ENCODE results near the gene ZSWIM6.

Gene ZSWIM6

DNA sequence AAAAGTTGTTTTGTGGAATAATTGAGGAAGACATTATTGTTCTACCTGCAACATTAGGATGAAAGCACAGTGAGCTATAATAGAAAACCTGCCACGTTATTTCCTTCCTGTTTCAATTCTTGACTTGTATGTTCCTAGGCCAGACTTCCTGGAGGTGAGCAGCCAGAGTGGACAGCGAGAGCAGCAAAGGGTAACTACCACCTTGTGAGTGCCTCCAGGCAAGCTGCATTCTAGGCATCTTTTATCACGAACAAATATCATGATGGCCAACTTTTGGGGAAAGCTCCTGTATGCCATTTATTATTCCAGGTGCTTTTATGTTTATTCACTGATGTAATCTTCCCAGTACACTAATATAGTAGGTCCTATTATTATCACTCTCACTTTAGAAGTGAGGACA lies 34.0 kb upstream of the ZSWIM6 start:
- POLR2A ChIA-PET, result no interaction called here

DNA sequence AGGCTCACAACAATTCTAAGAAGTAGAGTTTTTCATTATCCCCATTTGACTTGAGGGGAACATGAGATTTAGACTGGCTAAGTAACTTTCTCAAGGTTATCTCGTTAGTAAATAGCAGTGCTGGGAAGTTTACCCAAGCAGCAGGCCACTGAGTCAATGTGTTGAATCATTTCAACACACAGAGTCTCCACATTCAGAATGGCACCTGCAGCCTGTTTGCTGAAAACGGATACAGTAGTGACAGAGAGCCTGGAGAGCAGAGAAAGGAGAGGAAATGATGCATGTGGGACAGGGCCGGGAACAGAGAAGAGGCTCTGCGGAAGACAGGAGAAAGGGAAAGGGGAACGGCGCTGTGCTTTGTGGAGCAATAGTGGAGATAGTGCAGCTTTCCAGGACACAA lies 33.5 kb upstream of the ZSWIM6 start:
- no peak for DNase-seq (ENCODE audit: low read depth, low spot score)
- CTCF ChIA-PET, result interaction anchor here (0.8 kb wide), 1 partner anchor 12 kb away, joined by 3 read pairs; no protein-coding TSS in a partner anchor
- TF ChIP-seq, protein P1, sequence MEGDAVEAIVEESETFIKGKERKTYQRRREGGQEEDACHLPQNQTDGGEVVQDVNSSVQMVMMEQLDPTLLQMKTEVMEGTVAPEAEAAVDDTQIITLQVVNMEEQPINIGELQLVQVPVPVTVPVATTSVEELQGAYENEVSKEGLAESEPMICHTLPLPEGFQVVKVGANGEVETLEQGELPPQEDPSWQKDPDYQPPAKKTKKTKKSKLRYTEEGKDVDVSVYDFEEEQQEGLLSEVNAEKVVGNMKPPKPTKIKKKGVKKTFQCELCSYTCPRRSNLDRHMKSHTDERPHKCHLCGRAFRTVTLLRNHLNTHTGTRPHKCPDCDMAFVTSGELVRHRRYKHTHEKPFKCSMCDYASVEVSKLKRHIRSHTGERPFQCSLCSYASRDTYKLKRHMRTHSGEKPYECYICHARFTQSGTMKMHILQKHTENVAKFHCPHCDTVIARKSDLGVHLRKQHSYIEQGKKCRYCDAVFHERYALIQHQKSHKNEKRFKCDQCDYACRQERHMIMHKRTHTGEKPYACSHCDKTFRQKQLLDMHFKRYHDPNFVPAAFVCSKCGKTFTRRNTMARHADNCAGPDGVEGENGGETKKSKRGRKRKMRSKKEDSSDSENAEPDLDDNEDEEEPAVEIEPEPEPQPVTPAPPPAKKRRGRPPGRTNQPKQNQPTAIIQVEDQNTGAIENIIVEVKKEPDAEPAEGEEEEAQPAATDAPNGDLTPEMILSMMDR (IDR thresholded peaks at IDR 0.05; ENCODE audit: insufficient read depth, low read length, missing control alignments), result no peak
- POLR2A ChIA-PET, result no interaction called here
- H3K4me3 ChIP-seq (ENCODE audit: low read depth, low read length), result no peak overlapping the region

More for the DNA sequence above, 34.0 kb upstream of the ZSWIM6 start:
- CTCF ChIA-PET, result interaction anchor here (0.8 kb wide), 1 partner anchor 12 kb away, joined by 3 read pairs; no protein-coding TSS in a partner anchor
- TF ChIP-seq, protein P1 (IDR thresholded peaks at IDR 0.05; ENCODE audit: insufficient read depth, low read length, missing control alignments), result no peak
- no peak overlapping the region for H3K4me3 ChIP-seq (ENCODE audit: low read depth, low read length)
- no peak for DNase-seq (ENCODE audit: low read depth, low spot score)

DNA sequence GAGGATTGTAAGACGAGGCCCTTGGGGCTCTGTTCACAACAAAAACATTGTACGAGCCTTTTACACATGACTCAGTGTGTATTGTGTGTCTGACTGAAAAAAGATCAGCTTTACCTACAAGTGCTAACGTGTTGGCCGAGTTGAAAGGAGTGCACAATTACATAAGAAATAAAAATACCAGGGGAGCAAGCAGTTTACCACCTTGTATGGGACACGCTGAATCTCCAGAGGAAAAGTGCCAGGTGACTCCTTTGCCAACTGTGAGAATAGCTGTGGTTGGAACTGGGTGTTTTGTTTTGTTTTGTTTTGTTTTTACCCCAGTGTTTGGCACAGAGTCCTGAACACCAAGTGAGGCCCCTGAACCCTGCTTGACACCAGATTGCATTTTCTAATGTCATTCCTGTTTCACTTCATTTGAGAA lies 32.8 kb upstream of the ZSWIM6 start:
- TF ChIP-seq, protein P1 (IDR thresholded peaks at IDR 0.05; ENCODE audit: insufficient read depth, low read length, missing control alignments), result no peak
- DNase-seq (ENCODE audit: low read depth, low spot score), result no peak
- ChIA-PET POLR2A (no interaction called here), CTCF (interaction anchor here (1.3 kb wide), 1 partner anchor 8 kb away, joined by 4 read pairs; no protein-coding TSS in a partner anchor)
- H3K4me3 ChIP-seq (ENCODE audit: low read depth, low read length), result no peak overlapping the region

DNA sequence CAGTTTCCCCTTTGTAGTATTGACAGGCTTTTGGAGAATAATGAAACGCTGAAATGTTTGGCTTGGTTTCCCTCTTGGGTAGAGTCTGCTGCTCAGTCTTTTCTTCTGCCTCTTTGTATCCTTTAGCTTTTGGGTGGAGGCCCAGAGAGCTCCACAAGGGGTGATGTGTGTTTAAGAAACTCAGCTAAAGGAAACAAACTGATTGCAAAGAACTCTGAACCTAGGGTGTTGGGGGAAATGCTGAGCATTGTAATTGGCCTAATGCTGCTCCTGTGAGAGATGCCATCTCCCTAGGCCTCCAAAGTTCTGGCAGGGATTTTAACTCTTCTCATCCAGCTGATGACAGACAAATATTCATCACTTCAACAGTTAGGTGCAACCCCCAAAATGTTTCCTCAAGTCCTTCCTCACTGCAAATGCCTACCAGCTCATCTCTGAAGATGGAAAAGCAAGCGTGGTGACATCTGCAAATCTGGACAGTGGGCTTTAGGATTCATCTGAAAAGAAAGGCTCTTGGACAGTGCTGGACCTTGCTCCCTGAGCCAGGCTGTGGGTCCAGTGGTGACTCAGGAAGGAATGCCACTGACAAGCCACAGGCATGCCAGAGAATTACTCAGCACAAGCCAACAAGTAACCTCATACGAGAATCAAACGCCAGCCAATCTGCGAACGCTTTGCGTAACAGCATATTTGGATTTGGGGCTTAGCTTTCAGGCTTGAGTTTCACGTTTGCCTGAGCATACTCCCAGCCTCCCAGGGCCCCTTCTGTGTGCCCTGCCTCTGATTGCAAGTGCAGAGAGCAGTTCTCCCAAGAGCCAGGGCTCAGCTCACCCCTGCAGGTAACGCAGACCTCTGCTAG lies 30.5 kb upstream of the ZSWIM6 start:
- CTCF ChIA-PET, result interaction anchor here (1.2 to 1.5 kb wide), 2 partner anchors 26 to 342 kb away, joined by 3 read pairs; no protein-coding TSS in a partner anchor
- POLR2A ChIA-PET, result interaction anchor here (0.9 to 1.6 kb wide), 4 partner anchors 11 to 30 kb away, joined by 4 to 7 read pairs (median 6); no protein-coding TSS in a partner anchor
- H3K4me3 ChIP-seq (ENCODE audit: low read depth, low read length), result no peak overlapping the region; the same call in 1 of the 2 replicates
- DNase-seq (ENCODE audit: low read depth, low spot score), result peak; percentile 98
- TF ChIP-seq, protein P1 (IDR thresholded peaks at IDR 0.05; ENCODE audit: insufficient read depth, low read length, missing control alignments), result no peak

DNA sequence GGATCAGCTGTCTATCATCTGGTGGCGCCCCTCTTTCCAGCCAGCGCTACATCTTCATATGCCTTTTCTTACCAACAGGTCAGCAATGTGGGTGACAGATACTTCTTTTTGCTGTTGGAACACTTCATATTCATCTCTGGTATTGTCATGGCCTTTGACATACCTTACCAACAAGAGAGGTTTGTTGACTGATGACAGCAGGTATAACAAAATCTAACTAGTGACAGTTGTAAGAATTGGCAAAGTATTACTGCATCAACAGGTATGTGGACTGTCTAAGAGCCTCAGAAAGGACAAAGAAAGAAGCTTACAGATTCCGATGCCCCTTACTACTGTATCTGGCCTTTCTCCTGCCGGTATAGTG lies 29.9 kb upstream of the ZSWIM6 start:
- no peak for DNase-seq (ENCODE audit: low read depth, low spot score)
- TF ChIP-seq, protein P1 (IDR thresholded peaks at IDR 0.05; ENCODE audit: insufficient read depth, low read length, missing control alignments), result no peak
- no peak overlapping the region; the same call in 1 of the 2 replicates for H3K4me3 ChIP-seq (ENCODE audit: low read depth, low read length)
- ChIA-PET CTCF (interaction anchor here (1.5 kb wide), 1 partner anchor 25 kb away, joined by 3 read pairs; no protein-coding TSS in a partner anchor), POLR2A (interaction anchor here (1.3 to 1.6 kb wide), 3 partner anchors 10 to 29 kb away, joined by 4 to 7 read pairs (median 6); no protein-coding TSS in a partner anchor)

DNA sequence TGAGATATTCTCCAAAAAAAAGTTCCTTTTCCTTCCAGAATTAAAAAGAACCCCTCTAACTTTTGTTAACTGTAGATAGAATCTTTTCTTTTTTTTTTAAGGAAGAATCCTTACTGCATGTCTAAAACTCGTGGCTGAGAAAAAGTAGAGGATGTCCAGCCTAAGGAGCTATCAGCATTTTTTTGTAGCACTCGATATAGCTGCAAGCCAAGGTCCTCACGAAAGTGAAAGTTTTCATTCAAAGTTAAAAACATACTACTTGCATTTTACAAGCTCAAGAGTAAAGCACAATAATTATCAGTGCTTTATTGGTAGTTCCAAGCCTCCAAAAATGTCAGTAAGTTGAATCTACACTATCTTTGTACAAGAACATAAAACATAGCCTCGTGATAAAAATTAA lies 28.7 kb upstream of the ZSWIM6 start:
- TF ChIP-seq, protein P1 (IDR thresholded peaks at IDR 0.05; ENCODE audit: insufficient read depth, low read length, missing control alignments), result no peak
- CTCF ChIA-PET, result interaction anchor here (0.5 to 1.5 kb wide), 5 partner anchors 24 to 356 kb away, joined by 3 to 4 read pairs (median 3); no protein-coding TSS in a partner anchor
- H3K4me3 ChIP-seq (ENCODE audit: low read depth, low read length), result no peak overlapping the region
- DNase-seq (ENCODE audit: low read depth, low spot score), result no peak
- POLR2A ChIA-PET, result interaction anchor here (1.8 kb wide), 1 partner anchor 29 kb away, joined by 8 read pairs; the partner anchor contains the start of gene ZSWIM6

Data from AG04449 (cell line).